Transverse colon (tissue), 4 donors: ENCODE results near the gene MYBPC2. TPM values are rescaled to one million over a fixed set of nuclear protein-coding genes. Genes with fewer than 3 reads are reported as not detected.

ENCODE experiments used
- DNase-seq: peaks from one replicate; pipeline ENCODE4 v3.0.0-alpha.2; 2019
- H3K27ac ChIP-seq, 4 donors: fragments of 200-600 bp; sonication (generic); 2 replicates each; pipeline ENCODE4 v1.5.1; 2016 to 2018; ENCODE audit warnings: inconsistent platforms in 4 of 4
- H3K27me3 ChIP-seq: fragments of 200-600 bp; sonication (generic); 2 replicates; pipeline ENCODE4 v1.5.1; 2017; ENCODE audit warnings: inconsistent platforms
- H3K36me3 ChIP-seq, 4 donors: fragments of 200-600 bp; sonication (generic); 2 replicates each; pipeline ENCODE4 v1.5.1; 2017 to 2019; ENCODE audit warnings: inconsistent platforms in 4 of 4
- H3K4me1 ChIP-seq, 4 donors: fragments of 200-600 bp; sonication (generic); 2 replicates each; pipeline ENCODE4 v1.5.1; 2017 to 2020; ENCODE audit warnings: inconsistent platforms in 4 of 4
- H3K4me3 ChIP-seq, 4 donors: fragments of 200-600 bp; sonication (generic); 1 replicate in 1 of 4; 2 replicates in 3 of 4; pipeline versions ENCODE4 v1.5.1 to v1.6.1; 2017 to 2019; ENCODE audit warnings: inconsistent platforms in 4 of 4
- H3K9me3 ChIP-seq, 2 donors: fragments of 200-600 bp; sonication (generic); 2 replicates each; pipeline ENCODE4 v1.5.1; 2017 to 2019; ENCODE audit warnings: inconsistent platforms in 2 of 2
- EP300 ChIP-seq: sonication (generic); formaldehyde crosslinking; IDR thresholded peaks from one replicate; pipeline ENCODE4 v1.6.1; 2017; ENCODE audit warnings: antibody characterized with exemption, low read depth
- POLR2A ChIP-seq: fragments of 450-650 bp; IDR thresholded peaks from one replicate; pipeline ENCODE4 v1.6.1; 2016; ENCODE audit warnings: antibody characterized with exemption, mild to moderate bottlenecking, moderate library complexity
- POLR2AphosphoS5 ChIP-seq, 3 donors: sonication (generic); formaldehyde crosslinking; IDR thresholded peaks; one replicate each; pipeline ENCODE4 v1.6.1; 2016; ENCODE audit warnings: antibody characterized with exemption in 3 of 3
- WGBS, 2 donors: methylation state at CpG; one replicate each; pipeline ENCODE4 v1.1.5; 2018; ENCODE audit warnings: low coverage in 1 of 2; 5-methylcytosine and 5-hydroxymethylcytosine counted together
- in situ Hi-C, 4 donors: fragments of 200-750 bp; cut with MboI; loops; one replicate each; pipeline versions ENCODE4 v1.15.0 to v1.15.1; 2017; ENCODE audit warnings: low sequenced_read_pairs in 3 of 4, low pct_ligation_motif_present in 1 of 4, low pct_unique_long_range_greater_than_20kb in 1 of 4
- intact Hi-C: fragments of 100-400 bp; cut with DNase I; formaldehyde crosslinking; loops from one replicate; pipeline ENCODE4 v1.15.1; 2023; ENCODE audit warnings: low total_unique reads
- total RNA-seq, 4 donors: library from RNA; depleted of rRNA; stranded (reverse); fragments of >200 nt; gene quantifications; one replicate each; pipeline ENCODE4 v1.1.0, GENCODE V29; 2016
- TF ChIP-seq, protein P1 (sequence below), 5 experiments: fragments of 200-600 bp in 3 of 5; fragments of 450-650 bp in 2 of 5; sonication (generic) in 3 of 5; IDR thresholded peaks; 1 replicate in 2 of 5; 2 replicates in 3 of 5; pipeline ENCODE4 v1.5.1; 2016 to 2017; ENCODE audit warnings: antibody characterized with exemption in 5 of 5, inconsistent platforms in 3 of 5, mild to moderate bottlenecking in 2 of 5, moderate library complexity in 1 of 5

The MYBPC2 gene
- total RNA-seq, 4 donors from 2014 or later, result 0.16 to 0.41 TPM; not detected in 2

DNA sequence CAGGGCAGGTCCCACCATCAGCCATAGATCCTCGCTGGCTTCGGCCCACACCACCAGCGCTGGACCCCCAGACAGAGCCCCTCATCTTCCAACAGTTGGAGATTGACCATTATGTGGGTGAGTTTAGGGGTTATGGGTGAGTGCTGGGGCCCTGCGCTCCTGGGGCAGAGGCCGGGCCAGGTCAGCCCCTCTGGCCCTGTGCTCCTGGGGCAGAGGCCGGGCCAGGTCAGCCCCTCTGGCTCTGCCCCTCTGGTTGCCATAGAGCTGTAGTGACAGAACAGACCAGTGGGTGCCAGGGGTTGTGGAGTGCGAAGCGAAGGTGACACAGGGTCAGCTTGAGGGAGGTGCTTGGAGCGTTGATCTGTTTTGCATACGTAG, 33.3 kb upstream of the MYBPC2 start:
- no peak for DNase-seq
- no peak overlapping the region for H3K27ac ChIP-seq
- H3K4me3 ChIP-seq, result no peak overlapping the region
- TF ChIP-seq POLR2A (no peak), POLR2AphosphoS5 (IDR thresholded peaks at IDR 0.05) (no peak), EP300 (no peak)
- TF ChIP-seq, protein P1, sequence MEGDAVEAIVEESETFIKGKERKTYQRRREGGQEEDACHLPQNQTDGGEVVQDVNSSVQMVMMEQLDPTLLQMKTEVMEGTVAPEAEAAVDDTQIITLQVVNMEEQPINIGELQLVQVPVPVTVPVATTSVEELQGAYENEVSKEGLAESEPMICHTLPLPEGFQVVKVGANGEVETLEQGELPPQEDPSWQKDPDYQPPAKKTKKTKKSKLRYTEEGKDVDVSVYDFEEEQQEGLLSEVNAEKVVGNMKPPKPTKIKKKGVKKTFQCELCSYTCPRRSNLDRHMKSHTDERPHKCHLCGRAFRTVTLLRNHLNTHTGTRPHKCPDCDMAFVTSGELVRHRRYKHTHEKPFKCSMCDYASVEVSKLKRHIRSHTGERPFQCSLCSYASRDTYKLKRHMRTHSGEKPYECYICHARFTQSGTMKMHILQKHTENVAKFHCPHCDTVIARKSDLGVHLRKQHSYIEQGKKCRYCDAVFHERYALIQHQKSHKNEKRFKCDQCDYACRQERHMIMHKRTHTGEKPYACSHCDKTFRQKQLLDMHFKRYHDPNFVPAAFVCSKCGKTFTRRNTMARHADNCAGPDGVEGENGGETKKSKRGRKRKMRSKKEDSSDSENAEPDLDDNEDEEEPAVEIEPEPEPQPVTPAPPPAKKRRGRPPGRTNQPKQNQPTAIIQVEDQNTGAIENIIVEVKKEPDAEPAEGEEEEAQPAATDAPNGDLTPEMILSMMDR (IDR thresholded peaks at IDR 0.05), result no peak
- no peaks in the 10 kb centered on the region for H3K4me1 ChIP-seq
- H3K9me3 ChIP-seq, result no peaks in the 10 kb centered on the region
- intact Hi-C loops (no loop called here), in situ Hi-C loops (no loop called here)
- H3K36me3 ChIP-seq, result no peaks in the 10 kb centered on the region
- 95% methylated on average over 10 of the region's 10 CpGs; no CpG with 5 or more reads in 1 of the 2 donors for WGBS, 2 donors
- H3K27me3 ChIP-seq, result no peaks in the 10 kb centered on the region

DNA sequence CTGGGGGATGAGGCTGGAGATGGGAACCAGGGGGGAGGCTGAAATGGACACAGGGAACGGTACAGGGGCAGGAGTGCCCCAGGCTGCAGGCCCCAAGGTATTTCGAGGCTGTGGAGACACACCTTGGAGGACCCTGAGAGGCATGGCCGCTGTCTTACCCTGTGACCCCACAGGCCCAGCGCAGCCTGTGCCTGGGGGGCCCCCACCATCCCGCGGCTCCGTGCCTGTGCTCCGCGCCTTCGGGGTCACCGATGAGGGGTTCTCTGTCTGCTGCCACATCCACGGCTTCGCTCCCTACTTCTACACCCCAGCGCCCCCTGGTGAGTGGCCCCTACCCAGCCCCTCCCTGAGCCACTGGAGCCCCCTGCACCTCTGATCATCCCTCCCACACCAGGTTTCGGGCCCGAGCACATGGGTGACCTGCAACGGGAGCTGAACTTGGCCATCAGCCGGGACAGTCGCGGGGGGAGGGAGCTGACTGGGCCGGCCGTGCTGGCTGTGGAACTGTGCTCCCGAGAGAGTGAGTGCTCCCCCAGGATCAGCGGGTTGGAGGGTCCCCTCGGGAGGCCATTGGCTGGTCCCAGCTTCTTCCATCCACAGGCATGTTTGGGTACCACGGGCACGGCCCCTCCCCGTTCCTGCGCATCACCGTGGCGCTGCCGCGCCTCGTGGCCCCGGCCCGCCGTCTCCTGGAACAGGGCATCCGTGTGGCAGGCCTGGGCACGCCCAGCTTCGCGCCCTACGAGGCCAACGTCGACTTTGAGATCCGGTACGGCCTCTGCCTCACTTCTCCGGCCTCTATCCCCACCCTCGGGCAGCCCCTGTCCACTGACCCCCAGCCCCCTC, 30.9 kb upstream of the MYBPC2 start:
- no peak for DNase-seq
- in situ Hi-C loops, result no loop called here

DNA sequence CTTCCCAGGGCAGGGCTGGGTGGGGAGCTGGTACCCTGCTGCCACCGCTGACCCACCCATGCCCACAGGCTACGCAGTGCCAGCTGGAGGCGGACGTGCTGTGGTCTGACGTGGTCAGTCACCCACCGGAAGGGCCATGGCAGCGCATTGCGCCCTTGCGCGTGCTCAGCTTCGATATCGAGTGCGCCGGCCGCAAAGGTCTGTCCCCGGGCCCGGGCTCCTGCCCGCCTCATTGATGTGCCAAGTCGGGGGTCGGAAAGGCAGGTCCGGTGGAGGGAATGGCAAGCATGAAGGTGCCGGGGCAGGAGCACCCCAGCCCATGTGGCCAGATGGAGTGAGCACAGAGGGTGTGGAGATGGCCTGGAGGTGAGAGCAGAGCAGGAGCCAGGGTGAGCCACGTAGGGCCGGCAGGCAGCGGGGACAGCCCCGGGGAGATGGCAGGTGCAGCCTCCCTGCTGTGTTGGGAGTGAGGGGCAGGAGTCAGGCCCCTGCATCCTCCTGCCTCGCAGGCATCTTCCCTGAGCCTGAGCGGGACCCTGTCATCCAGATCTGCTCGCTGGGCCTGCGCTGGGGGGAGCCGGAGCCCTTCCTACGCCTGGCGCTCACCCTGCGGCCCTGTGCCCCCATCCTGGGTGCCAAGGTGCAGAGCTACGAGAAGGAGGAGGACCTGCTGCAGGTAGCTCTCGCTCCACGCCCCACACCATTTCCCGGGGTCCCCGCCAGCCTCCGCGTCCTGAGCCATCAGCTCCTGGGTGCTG, 30.0 kb upstream of the MYBPC2 start:
- Histone ChIP-seq H3K36me3 (no peaks in the 10 kb centered on the region), H3K4me1 (no peaks in the 10 kb centered on the region), H3K4me3 (no peak overlapping the region), H3K27ac (no peak overlapping the region), H3K27me3 (no peaks in the 10 kb centered on the region), H3K9me3 (no peaks in the 10 kb centered on the region)
- DNase-seq, result no peak
- intact Hi-C loops, result loop anchor here (1.0 kb wide), 1 partner anchor 20 kb away; no protein-coding TSS in a partner anchor
- in situ Hi-C loops, result no loop called here
- 94% methylated on average over 38 of the region's 41 CpGs; no CpG with 5 or more reads in 1 of the 2 donors for WGBS, 2 donors
- TF ChIP-seq EP300, result no peak
- TF ChIP-seq, protein P1 (IDR thresholded peaks at IDR 0.05), result no peak
- no peak for TF ChIP-seq POLR2A
- TF ChIP-seq POLR2AphosphoS5 (IDR thresholded peaks at IDR 0.05), result no peak

More for the DNA sequence above, 30.9 kb upstream of the MYBPC2 start:
- H3K27me3 ChIP-seq, result no peaks in the 10 kb centered on the region
- intact Hi-C loops, result no loop called here
- no peak overlapping the region for H3K27ac ChIP-seq
- H3K4me3 ChIP-seq, result no peak overlapping the region
- TF ChIP-seq POLR2AphosphoS5 (IDR thresholded peaks at IDR 0.05) (no peak), POLR2A (no peak), EP300 (no peak)
- TF ChIP-seq, protein P1 (IDR thresholded peaks at IDR 0.05), result no peak
- WGBS, 2 donors, result 94% methylated on average over 48 of the region's 48 CpGs; no CpG with 5 or more reads in 1 of the 2 donors
- H3K36me3 ChIP-seq, result no peaks in the 10 kb centered on the region
- H3K9me3 ChIP-seq, result no peaks in the 10 kb centered on the region
- H3K4me1 ChIP-seq, result no peaks in the 10 kb centered on the region

DNA sequence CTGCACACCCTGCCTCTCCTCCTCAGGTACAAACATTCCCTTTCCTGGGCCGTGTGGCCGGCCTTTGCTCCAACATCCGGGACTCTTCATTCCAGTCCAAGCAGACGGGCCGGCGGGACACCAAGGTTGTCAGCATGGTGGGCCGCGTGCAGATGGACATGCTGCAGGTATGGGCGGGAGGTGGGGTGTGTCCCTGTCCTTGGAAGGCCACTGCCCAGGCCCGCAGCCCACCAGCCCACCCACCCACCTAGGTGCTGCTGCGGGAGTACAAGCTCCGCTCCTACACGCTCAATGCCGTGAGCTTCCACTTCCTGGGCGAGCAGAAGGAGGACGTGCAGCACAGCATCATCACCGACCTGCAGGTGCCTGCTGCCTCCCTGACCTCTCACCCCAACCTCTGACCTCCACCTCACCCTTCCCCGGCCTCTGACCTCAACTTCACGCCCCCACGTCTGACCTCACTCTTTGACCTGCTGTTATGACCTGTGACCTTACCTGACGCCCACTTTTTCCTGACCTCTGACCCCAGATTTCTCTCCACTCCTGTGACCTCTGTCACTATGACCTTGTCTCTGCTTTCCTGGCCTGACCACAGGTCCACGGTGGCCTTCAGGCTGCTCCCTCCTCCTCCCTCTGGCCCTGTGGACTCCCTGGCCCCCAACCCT, 26.4 kb upstream of the MYBPC2 start:
- TF ChIP-seq, protein P1 (IDR thresholded peaks at IDR 0.05), result no peak
- TF ChIP-seq POLR2AphosphoS5 (IDR thresholded peaks at IDR 0.05), result no peak
- TF ChIP-seq POLR2A, result no peak
- TF ChIP-seq EP300, result no peak
- Histone ChIP-seq H3K9me3 (no peaks in the 10 kb centered on the region), H3K36me3 (no peaks in the 10 kb centered on the region), H3K4me1 (peaks cover 0 to 13% (median 7%) of the 10 kb centered on the region in 4 donors), H3K27ac (no peak overlapping the region), H3K27me3 (no peaks in the 10 kb centered on the region), H3K4me3 (no peak overlapping the region)
- in situ Hi-C loops, result no loop called here
- intact Hi-C loops, result no loop called here
- WGBS, 2 donors, result 75 to 94% methylated on average over 5 to 22 of the region's 22 CpGs
- no peak for DNase-seq
